Measurements from ENCODE around the gene GLIS1.

The GLIS1 gene

DNA sequence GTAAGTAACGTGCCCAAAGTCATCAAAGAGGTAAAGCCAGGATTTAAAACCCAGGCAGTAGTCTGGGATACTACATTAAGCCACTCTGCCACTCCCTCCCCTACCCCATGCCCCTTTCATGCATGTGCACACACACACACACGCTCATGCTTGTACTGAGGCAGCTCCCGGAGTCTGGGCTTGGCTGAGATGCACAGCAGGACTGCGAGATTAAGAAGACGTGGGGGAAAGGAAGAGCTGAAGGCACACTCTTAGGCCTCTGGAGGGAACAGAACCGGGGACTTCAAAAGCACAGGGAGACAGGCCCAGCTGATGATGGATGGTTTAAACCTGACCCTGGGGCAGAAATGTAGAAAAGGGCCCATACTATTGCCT is 98.3 kb downstream of the GLIS1 start:
- in situ Hi-C loops (cut with MboI; ENCODE audit: low sequenced_read_pairs) = no loop called here

DNA sequence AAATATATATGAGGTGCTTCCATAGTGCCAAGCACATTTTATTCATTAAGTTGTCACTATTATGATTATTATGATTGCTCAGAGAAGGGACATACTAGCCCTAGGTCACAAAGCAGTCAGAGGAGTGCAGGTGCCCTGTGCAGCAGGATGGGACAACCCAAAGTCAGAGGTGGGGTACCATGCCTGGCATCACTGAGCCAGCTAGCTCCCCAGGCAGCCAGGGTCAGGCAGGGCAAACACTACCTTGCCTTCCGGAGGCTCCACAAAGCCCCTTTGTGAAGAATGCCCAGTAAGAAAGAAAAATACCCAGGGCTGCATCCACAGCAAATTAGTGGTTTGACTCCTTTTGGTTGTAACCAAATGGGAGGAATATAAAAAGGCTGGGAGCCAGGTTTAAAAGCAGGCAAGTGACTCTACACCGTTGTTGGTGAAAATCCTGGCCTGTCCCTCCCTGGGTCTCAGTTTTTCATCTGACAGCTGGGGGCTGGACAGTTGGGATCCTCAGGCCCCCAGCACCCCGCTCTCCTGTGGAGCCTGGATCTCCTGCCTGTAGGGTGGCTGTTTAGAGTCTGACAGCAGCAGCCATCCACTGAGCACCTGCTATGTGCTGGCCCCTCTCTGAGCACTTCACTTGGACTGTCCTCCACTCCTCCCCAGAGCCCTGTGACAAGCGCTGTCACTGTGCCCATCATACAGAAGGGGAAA is 98.8 kb downstream of the GLIS1 start:
- in situ Hi-C loops (cut with MboI; ENCODE audit: low sequenced_read_pairs) = no loop called here

DNA sequence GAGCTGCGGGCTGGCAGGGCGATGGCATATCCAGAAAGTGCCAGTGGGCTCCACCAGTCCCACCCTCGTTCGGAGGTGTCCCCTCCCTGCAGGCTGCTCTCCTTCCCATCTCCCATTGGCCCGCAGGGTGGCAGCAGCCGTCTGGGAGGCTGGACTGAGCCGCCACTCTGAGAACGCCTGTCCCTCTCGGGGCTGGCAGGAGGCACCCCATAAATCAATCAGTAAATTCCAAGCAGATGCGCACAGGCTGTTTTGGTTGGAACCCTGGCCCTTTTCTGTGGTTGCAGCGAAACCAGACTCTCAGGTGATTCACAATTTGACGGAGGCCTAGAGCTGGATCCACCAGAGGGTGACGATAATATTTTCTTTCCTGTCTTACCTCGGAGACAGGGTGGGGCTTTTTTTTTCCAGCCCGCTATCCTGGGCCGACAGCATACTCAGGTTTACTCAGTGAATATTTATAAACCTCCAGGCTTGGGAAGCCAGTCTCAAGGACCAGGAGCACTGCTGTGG is 99.7 kb downstream of the GLIS1 start:
- in situ Hi-C loops (cut with MboI; ENCODE audit: low sequenced_read_pairs) = no loop called here

DNA sequence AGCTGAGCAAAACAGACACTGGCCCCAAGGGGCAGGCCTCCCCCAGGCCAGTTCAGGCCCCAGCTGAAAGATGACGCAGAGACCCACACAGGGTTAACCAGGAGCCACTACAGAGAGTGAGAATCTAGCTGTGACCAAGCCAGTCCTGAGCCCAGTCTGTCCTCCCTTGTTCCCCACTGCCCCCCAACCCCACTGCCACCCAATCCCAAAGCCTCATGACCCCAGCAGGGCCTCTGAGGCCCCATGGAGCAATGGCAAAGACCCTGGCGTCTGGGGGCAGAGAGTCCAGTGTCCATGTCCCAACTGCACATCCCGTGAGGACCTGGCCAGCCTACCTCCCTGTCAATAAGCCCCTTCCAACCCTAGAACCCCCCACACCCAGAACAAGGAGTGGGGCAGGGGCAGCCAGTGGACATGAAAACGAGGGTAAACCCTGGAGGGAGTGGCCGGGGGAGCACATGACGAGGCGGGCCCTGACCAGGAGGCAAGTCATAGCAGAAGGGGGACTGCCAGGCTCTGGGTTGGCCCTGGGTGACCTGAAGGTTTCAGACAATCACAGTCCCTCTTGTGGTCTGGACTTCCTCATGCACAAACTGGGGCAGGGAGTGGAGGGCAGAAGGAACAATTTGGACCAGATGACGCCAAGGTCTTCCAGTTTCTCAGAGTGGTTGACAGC is 100.5 kb downstream of the GLIS1 start:
- in situ Hi-C loops (cut with MboI; ENCODE audit: low sequenced_read_pairs) = no loop called here

DNA sequence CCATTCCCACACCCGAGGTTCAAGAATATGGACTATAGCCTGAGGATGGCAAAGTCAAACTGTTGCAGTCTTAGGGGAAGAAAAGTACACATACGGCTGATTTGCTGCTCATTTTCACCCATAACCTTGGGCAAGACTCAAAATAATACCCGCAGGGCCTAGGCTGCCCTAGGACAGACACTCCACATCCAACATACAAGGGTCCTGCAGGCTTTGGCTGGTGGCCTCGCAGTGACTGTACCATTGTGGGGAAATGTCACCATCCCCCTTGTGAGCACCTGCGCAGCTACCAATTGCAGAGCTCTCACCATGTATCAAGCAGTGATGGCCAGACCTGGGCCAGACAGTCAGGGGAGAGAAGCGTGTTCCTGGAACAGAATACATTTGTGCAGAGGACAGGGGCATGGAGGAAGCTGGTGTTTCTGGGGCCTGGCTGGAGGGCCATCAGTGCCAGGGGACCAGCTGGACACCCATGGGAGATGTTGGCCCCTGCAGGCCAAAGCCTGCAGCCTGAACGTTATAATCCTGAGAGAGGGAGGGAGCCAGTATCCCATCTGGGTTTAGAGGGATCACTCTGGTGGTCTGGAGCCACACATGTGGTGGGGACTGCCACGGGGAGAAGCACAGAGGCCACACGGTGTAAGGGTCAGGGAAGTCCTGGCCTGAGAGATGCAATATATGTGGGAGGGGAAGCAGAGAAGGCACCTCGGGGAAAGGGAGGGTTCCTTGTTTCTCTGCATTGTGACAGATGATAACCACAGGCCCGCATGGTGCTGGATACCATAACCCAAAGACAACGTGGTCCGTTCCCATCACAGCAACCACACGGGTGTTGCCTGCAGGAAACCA is 101.2 kb downstream of the GLIS1 start:
- in situ Hi-C loops (cut with MboI; ENCODE audit: low sequenced_read_pairs) = no loop called here

DNA sequence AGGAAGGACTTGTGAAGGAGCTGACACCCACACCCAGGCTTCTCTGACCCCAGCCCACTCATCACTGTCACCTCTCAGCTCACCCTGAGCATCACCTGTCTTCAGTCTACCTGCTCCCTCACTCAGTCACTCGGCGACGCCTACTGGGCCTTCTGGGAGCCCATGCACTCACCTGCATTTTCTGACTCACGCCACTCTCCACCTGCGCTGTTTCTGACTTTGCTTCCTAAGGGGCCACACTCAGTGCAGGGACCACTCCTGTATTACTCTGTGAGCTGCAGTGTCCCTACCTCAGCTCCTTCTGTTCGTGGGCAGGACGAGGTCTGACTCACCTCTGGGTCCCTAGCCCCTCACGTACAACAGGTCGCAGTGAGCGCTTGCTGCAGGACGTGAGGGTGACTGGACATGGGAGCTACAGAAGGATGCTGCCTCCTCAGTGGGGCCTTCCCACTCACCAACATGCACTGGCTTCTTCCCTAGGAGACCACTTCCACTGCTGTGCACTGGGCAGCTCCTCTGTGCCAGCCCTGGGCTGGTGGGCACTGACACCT is 102.3 kb downstream of the GLIS1 start:
- in situ Hi-C loops (cut with MboI; ENCODE audit: low sequenced_read_pairs) = no loop called here

DNA sequence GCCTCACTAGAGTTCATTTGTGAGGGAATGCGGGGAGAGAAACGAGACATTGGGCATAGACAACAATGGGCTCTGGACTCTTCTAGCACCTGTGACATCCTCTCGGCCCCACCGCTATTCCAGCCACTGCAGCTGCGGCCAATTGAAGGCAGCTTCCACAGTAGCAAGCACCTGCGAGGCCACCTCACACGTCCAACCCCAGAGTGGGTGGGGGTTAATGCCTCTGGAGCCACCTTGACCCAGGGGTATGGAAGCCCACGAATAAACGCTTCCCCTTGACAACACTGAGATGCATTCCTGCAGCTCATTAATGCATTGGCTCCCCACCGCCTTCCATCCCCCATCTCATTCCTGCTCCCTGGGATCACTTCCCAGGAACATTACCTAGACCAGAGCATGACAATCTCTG is 104.4 kb downstream of the GLIS1 start:
- in situ Hi-C loops (cut with MboI; ENCODE audit: low sequenced_read_pairs) = no loop called here

DNA sequence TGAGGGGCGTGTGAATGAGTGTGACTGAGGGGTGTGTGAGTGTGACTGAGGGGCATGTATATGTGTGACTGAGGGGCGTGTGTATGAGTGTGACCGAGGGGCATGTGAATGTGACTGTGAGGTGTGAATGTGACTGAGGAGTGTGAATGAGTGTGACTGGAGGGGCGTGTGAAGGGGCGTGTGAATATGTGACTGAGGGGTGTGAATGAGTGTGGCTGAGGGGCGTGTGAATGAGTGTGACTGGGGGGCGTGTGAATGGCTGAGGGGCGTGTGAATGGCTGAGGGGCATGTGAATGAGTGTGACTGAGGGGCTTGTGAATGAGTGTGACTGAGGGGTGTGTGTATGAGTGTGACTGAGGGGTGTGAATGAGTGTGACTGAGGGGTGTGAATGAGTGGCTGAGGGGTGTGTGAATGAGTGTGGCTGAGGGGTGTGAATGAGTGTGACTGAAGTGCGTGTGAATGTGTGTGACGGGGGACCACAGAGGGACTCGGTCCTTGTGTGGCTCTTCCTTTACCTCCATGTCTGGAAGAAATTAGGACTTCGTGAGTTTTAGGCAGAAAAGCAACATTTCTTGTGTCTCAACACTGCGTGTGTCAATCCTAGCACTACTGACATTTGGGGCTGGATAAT is 105.8 kb downstream of the GLIS1 start:
- in situ Hi-C loops (cut with MboI; ENCODE audit: low sequenced_read_pairs) = no loop called here

DNA sequence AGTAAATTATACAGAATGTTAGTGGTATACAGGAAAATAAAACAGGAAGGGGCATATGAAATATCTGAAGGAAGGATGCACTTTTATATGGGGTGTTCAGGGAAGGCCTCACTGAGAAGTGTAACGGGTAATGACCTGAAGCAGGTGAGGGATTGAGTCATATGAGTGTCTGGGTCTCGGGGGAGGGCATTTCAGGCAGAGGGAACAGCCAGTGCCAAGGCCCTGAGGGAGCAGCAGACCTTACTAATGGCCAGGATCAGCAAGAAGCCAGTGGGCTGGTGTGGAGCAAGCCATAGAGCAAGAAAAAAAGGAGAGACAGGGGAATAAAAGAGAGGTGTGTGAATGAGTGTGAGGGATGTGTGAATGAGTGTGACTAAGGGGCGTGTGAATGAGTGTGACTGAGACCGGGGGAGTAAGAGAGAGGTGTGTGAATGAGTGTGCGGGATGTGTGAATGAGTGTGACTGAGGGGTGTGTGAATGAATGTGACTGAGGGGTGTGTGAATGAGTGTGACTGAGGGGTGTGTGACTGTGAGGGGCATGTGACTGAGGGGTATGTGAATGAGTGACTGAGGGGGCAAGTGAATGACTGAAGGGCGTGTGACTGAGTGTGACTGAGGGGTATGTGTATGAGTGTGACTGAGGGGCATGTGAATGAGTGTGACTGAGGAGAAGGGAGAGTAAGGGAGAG is 107.2 kb downstream of the GLIS1 start:
- in situ Hi-C loops (cut with MboI; ENCODE audit: low sequenced_read_pairs) = no loop called here

DNA sequence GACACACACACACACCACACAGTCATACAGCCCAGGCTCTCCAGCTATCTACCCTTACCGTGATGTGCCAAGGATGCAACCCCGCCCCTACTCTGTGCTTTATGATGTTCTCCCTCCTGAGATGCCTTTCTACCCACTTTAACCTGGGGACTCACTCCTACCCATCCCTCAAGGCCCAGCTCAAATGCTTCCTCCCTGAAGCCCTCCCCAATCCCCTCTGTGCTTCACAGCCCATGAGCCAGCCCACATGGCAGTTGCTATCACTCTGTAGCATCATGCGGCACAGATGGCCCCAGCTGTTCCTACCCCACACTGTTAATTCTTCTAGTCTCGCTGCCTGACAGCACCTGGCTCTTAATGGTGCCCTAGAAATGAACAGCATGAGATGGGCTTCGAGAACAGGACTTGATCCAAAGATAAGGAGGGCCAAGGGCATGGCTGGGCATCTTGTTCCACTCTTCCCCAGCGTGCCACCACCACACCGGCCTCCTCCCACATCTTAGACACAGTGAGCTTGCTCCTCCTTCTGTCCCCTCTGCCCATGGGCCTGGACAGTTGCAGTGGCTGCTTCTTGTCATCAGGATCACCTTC is 109.8 kb downstream of the GLIS1 start:
- in situ Hi-C loops (cut with MboI; ENCODE audit: low sequenced_read_pairs) = no loop called here

DNA sequence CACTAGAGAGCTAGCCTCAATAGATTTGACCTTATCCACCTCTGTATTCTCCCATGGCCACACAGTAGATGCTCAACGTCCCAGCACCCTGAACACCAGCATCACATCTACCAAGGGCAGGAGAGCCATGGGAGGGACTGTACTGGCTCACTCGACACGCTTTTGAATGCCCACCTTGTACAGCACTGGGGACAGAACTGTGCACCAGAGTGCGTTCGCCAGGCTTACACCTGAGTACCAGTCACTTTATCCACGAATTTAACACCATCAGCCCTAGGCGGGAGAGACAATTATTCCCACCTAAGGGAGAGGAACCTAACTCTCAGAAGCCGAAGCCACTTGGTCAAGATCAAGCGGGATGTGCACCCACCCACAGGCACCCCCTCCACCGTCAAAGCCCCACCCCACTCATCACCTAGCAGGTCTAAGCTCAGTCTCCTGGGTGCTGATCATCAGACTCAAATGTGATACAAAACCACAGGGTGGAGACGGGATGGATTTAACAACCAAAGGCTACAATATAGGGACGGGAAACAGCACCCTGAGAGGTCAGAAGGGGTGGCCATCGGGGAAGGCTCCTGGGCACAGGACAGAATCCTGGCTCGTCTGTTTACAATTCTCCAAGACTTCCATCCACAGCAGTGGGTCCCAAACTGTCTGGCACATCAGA is 110.5 kb downstream of the GLIS1 start:
- in situ Hi-C loops (cut with MboI; ENCODE audit: low sequenced_read_pairs) = no loop called here

DNA sequence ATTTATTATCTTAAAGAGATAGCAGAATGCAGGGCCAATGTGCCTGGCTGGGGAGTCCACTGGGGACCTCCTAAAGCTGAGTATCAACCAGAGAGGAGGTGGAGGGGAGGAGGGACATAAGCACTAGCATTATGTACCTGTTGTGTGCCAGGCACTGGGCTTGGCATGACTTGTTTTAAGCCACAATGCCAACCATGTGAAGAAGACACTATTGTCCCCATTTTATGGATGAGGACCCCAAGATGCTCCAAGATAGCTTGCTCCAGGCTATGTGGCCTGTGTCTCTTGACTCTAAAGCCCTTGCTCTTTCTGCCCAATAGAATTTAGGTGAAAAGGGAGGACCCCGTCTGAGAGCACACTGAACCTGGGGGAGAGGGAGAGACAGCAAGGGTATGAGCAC is 111.3 kb downstream of the GLIS1 start:
- in situ Hi-C loops (cut with MboI; ENCODE audit: low sequenced_read_pairs) = no loop called here

DNA sequence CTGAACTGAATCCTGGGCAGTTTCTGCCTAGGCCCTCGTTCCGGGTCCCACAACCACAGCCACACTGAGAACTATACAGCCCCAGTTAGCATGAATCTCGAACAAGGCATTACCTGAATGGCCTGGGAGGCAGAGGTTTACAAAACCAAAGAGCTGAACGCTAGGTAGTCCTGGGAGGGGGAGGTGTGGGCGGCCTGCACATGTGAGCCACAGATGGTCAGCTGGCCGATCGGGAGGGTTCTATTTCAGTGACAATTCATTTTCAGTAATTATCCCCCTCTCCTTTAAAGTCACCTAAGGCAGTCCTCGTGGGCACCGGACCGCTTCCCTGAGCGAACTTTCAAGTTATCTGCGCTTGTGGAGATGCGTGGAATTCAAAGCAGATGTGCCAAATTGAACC is 111.9 kb downstream of the GLIS1 start:
- in situ Hi-C loops (cut with MboI; ENCODE audit: low sequenced_read_pairs) = no loop called here

DNA sequence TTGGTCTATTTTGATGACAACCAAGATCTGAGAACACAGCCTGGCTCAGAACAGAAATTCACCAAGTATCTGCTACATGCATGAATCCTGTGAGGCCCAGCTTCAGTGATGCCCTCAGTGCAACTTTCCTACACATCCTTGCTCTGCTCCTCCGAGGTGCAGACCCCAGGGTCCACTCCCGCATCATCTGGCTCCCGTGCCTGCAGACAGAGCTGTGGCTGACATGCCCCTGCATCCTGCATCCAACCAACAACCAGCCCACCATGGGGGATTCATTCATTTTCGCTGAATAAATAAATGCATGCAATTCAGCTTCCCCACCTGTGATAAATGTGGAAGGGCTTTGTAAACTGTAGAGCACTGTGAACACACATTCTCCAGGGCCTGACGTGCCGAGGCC is 112.3 kb downstream of the GLIS1 start:
- in situ Hi-C loops (cut with MboI; ENCODE audit: low sequenced_read_pairs) = no loop called here

DNA sequence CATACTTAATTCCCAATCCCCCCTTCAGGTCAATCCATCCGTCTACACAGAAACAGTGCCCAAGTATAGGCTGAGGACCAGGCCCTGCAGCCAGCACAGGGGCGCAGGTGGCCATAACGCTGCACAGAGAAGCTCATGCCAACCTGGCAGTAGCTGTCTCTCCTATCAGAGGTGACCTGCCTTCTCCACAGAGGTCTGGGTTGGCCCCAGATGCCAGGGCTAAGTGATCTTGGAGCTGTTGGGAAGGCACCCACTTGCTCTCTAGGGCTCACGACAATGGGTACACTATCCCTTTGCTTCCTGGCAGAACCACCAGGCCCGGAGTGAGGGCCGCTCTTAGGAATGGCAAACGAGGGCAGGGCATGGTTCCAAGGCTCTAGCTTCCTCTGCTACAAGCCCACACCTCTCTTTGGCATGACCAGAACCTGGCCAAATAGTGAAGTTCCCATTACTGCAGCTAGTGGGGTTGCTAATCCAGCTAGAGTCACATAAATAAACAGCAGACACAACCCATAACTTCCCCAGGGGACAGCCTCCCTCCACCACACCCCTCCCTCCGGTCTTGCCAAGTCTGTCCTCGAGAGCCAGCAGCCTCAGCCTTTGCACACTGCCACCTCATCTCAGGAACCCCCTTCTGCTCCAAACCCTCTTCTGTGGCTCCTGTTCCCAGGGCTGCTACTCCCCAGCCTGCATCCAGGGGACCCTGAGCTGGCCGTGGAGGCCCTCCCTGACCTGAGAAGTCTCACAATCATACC is 113.0 kb downstream of the GLIS1 start:
- in situ Hi-C loops (cut with MboI; ENCODE audit: low sequenced_read_pairs) = no loop called here

DNA sequence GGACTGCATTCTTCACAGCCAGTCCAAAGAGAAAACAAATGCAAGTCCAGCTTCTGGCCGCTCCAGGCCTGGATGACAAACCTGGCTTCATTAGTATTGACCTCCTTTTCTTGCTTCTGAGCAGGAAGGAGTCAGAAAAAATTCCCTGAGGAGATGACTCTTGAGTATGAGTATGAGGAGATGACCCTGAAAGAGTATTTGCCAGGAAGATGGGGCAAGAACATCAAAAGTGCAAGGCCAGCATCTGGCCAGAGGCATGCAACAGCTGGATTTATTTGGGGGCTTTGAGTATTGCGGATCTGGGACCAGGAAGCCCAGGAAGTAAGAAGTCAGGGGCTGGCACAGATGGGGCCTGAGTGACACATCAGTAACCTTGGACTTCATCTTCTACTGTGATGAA is 113.9 kb downstream of the GLIS1 start:
- in situ Hi-C loops (cut with MboI; ENCODE audit: low sequenced_read_pairs) = no loop called here

DNA sequence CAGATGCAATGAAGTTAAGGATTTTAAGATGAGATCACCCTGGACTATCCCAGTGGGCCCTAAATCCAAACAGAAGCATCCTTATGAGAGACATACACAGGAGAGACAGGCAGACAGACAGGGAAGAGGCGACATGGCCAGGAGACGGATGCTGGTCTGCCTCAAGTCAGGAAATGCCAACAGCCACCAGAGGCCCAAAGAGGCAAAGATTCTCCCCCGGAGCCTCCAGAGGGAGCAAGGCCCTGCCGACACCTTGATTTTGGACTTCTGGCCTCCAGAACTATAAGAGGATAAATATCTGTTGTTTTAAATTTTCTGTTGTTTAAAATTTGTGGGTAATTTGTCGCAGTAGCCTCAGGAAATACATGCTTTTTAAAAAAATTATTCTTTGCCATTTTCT is 116.4 kb downstream of the GLIS1 start:
- in situ Hi-C loops (cut with MboI; ENCODE audit: low sequenced_read_pairs) = no loop called here

DNA sequence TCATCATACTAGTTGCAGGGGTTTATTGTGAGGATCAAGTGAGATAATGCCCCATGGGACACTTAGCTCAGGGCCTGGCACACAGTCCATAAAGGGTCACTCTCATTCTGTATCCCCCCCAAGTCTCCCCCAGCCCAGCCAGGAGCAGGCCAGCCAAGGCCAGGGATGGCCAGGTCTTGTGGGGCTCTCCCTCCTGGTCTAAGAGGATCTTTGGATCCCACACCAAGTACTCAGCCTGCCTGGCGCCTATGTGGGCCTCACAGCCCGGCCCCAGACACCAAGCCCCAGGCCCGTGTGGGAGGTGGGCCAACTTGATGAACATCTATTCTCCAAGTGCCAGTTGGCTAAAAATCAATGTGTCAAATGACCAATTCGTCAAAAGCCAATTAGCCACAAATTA is 117.8 kb downstream of the GLIS1 start:
- in situ Hi-C loops (cut with MboI; ENCODE audit: low sequenced_read_pairs) = no loop called here
